ENCODE measurements around the gene ZNF662.
"Not testable (repeated sequence)": the region's sequence is repeated elsewhere in the genome, so short reads cannot be mapped to it uniquely, and the experiment has no call there.

The ZNF662 gene

GRCh38 chr3:42906070-42906847 is at the start of gene ZNF662:
ZNF662 (plus strand) TSS chr3:42906142; CDS start chr3:42908115, 1,973 bp downstream.
- DNase-seq (ENCODE audit: low read depth): peak; percentile 14

- no peak for DNase-seq (ENCODE audit: low read depth)
Observed at GRCh38 chr3:42856544-42856943, 49.4 kb upstream of the ZNF662 start.

GRCh38 chr3:42864321-42864950 is 41.5 kb upstream of the ZNF662 start:
- no peak for DNase-seq (ENCODE audit: low read depth)

GRCh38 chr3:42865256-42865655 is 40.7 kb upstream of the ZNF662 start:
- no peak for DNase-seq (ENCODE audit: low read depth)

- no peak for DNase-seq (ENCODE audit: low read depth)
Observed at GRCh38 chr3:42867138-42867537, 38.8 kb upstream of the ZNF662 start.

GRCh38 chr3:42868841-42869240 is 37.1 kb upstream of the ZNF662 start:
- no peak for DNase-seq (ENCODE audit: low read depth)

- DNase-seq (ENCODE audit: low read depth): no peak
Observed at GRCh38 chr3:42871592-42872196, 34.2 kb upstream of the ZNF662 start.

- no peak for DNase-seq (ENCODE audit: low read depth)
Observed at GRCh38 chr3:42872718-42873117, 33.2 kb upstream of the ZNF662 start.

- DNase-seq (ENCODE audit: low read depth): no peak
Observed at GRCh38 chr3:42873221-42873982, 32.5 kb upstream of the ZNF662 start.

GRCh38 chr3:42874749-42875148 is 31.2 kb upstream of the ZNF662 start:
- no peak for DNase-seq (ENCODE audit: low read depth)

GRCh38 chr3:42875325-42876151 is 30.4 kb upstream of the ZNF662 start, which contains the start of gene CYP8B1:
CYP8B1 (minus strand) TSS chr3:42875879; CDS start chr3:42875816, 63 bp downstream.
- DNase-seq (ENCODE audit: low read depth): no peak

- no peak for DNase-seq (ENCODE audit: low read depth)
Observed at GRCh38 chr3:42876401-42876800, 29.5 kb upstream of the ZNF662 start.

GRCh38 chr3:42876940-42877720 is 28.8 kb upstream of the ZNF662 start:
- DNase-seq (ENCODE audit: low read depth): no peak

- DNase-seq (ENCODE audit: low read depth): no peak
Observed at GRCh38 chr3:42877881-42878280, 28.1 kb upstream of the ZNF662 start.

- no peak for DNase-seq (ENCODE audit: low read depth)
Observed at GRCh38 chr3:42880183-42880582, 25.8 kb upstream of the ZNF662 start.

GRCh38 chr3:42880601-42881451 is 25.1 kb upstream of the ZNF662 start:
- peak; percentile 88 for DNase-seq (ENCODE audit: low read depth)

- not testable (repeated sequence) for DNase-seq (ENCODE audit: low read depth)
Observed at GRCh38 chr3:42883251-42883930, 22.6 kb upstream of the ZNF662 start.

GRCh38 chr3:42884324-42884723 is 21.6 kb upstream of the ZNF662 start:
- no peak for DNase-seq (ENCODE audit: low read depth)

- no peak for DNase-seq (ENCODE audit: low read depth)
Observed at GRCh38 chr3:42886294-42886822, 19.6 kb upstream of the ZNF662 start.

All from activated T-cell treated with anti-CD3 and anti-CD28 coated beads for 24 hours (primary cell).